Lung (tissue), 12 donors: ENCODE data around the gene VPS37D. TPM values are rescaled to one million over a fixed set of nuclear protein-coding genes. Genes with fewer than 3 reads are reported as not detected.

Source experiments
- ATAC-seq: fragments of 200-7000 bp; cut with Tn5 transposase; one replicate; pipeline ENCODE4 v1.9.1; 2020; ENCODE audit warnings: moderate number of reproducible peaks; ENCODE audit not compliant: insufficient read depth, low FRiP score
- DNase-seq, 3 donors: peaks; one replicate each; pipeline ENCODE4 v3.0.0-alpha.2; 2013 to 2017
- H3K27ac ChIP-seq, 2 donors: one replicate each; pipeline ENCODE4 v1.5.1; 2013; ENCODE audit warnings: mild to moderate bottlenecking in 2 of 2, moderate library complexity in 2 of 2, control low read depth in 1 of 2, inconsistent platforms in 1 of 2, low read depth in 1 of 2, low read length in 1 of 2
- H3K27me3 ChIP-seq, 3 donors: one replicate each; pipeline ENCODE4 v1.5.1; 2013; ENCODE audit warnings: low read length in 2 of 3; ENCODE audit not compliant: control insufficient read depth in 3 of 3, insufficient read depth in 3 of 3
- H3K36me3 ChIP-seq, 4 donors: one replicate each; pipeline ENCODE4 v1.5.1; 2013; ENCODE audit warnings: low read length in 4 of 4, mild to moderate bottlenecking in 1 of 4, moderate library complexity in 1 of 4; ENCODE audit not compliant: control insufficient read depth in 4 of 4, insufficient read depth in 4 of 4
- H3K4me1 ChIP-seq, 5 donors: one replicate each; pipeline ENCODE4 v1.5.1; 2013; ENCODE audit warnings: low read length in 5 of 5, mild to moderate bottlenecking in 2 of 5, moderate library complexity in 1 of 5; ENCODE audit not compliant: control insufficient read depth in 5 of 5, insufficient read depth in 5 of 5
- H3K4me3 ChIP-seq: one replicate; pipeline ENCODE4 v1.5.1; 2013; ENCODE audit warnings: mild to moderate bottlenecking, control low read depth, moderate library complexity
- H3K9ac ChIP-seq, 2 donors: one replicate each; pipeline ENCODE4 v1.5.1; 2013; ENCODE audit warnings: low read length in 2 of 2, control low read depth in 1 of 2; ENCODE audit not compliant: insufficient read depth in 1 of 2
- H3K9me3 ChIP-seq, 4 donors: one replicate each; pipeline ENCODE4 v1.5.1; 2013; ENCODE audit warnings: low read length in 3 of 4, mild to moderate bottlenecking in 1 of 4, moderate library complexity in 1 of 4; ENCODE audit not compliant: control insufficient read depth in 4 of 4, insufficient read depth in 3 of 4
- CTCF ChIP-seq: IDR thresholded peaks from 2 replicates; pipeline ENCODE4 v1.5.1; 2012; ENCODE audit warnings: mild to moderate bottlenecking; ENCODE audit errors: control extremely low read depth, extremely low read depth
- WGBS, 2 donors: extraction: QIAGEN DNeasy Blood & Tissue Kit; methylation state at CpG; one replicate each; pipeline ENCODE4 v1.1.7; 2013; 5-methylcytosine and 5-hydroxymethylcytosine counted together
- polyA plus RNA-seq, 2 donors: library from polyadenylated mRNA; stranded (reverse); fragments of 200-250 nt; gene quantifications; one replicate each; pipeline ENCODE4 v1.2.1, GENCODE V29; 2013
- total RNA-seq, 2 donors: library from RNA; depleted of rRNA in 1 of 2; stranded (reverse); fragments of >200 nt in 1 of 2; gene quantifications; one replicate each; pipeline ENCODE4 v1.2.1, GENCODE V29; 2014 to 2021
- donor health status: control.
- donor health status: control.
- donor health status: Bipolar disorder and iron deficiency.
- donor health status: healthy.
- donor health status: DM: yes; HTN: yes; CAD: no.

VPS37D gene
- total and polyA plus RNA-seq, 4 donors: 0.66 to 5.5 (median 1.3) TPM

GRCh38 chr7:73621168-73622063 lies 46.2 kb upstream of the VPS37D start:
- 52 to 65% methylated on average over 7 of the region's 7 CpGs for WGBS, 2 donors
- Histone ChIP-seq H3K36me3 (no peaks in the 10 kb centered on the region), H3K9me3 (no peaks in the 10 kb centered on the region), H3K27me3 (peaks cover 4 to 38% (median 13%) of the 10 kb centered on the region in 3 donors), H3K4me1 (peaks cover 0 to 12% (median 7%) of the 10 kb centered on the region in 5 donors), H3K27ac (no peak overlapping the region), H3K9ac (no peak overlapping the region), H3K4me3 (no peak overlapping the region)
- TF ChIP-seq CTCF: no peak
- DNase-seq (no peak), ATAC-seq (no peak)

- Histone ChIP-seq H3K27ac (no peak overlapping the region), H3K4me3 (no peak overlapping the region), H3K27me3 (peaks cover 4 to 40% (median 13%) of the 10 kb centered on the region in 3 donors), H3K9me3 (no peaks in the 10 kb centered on the region), H3K4me1 (peaks cover 0 to 12% (median 7%) of the 10 kb centered on the region in 5 donors), H3K36me3 (no peaks in the 10 kb centered on the region), H3K9ac (no peak overlapping the region)
- TF ChIP-seq CTCF: no peak
- WGBS, 2 donors: 16 to 25% methylated on average over 2 of the region's 2 CpGs
- ATAC-seq (no peak), DNase-seq (no peak)
These were observed 45.1 kb upstream of the VPS37D start for GRCh38 chr7:73622527-73622908.

GRCh38 chr7:73622909-73623797 lies 44.5 kb upstream of the VPS37D start:
- no peak for TF ChIP-seq CTCF
- no peak for DNase-seq
- Histone ChIP-seq H3K4me3 (peak overlapping the region; percentile 17), H3K27me3 (peaks cover 4 to 46% (median 17%) of the 10 kb centered on the region in 3 donors), H3K9me3 (no peaks in the 10 kb centered on the region), H3K36me3 (no peaks in the 10 kb centered on the region), H3K4me1 (peaks cover 0 to 12% (median 7%) of the 10 kb centered on the region in 5 donors), H3K27ac (no peak overlapping the region), H3K9ac (no peak overlapping the region)
- no peak for ATAC-seq
- WGBS, 2 donors: 4% methylated on average over 53 to 58 of the region's 58 CpGs
